Hippocampal formation (tissue), 2 donors: ENCODE measurements around the gene STYXL1.
"Not testable (repeated sequence)": the region's sequence is repeated elsewhere in the genome, so short reads cannot be mapped to it uniquely, and the experiment has no call there.

Experiments used
- DNase-seq, 2 donors: peaks; one replicate each; lab custom pipeline; 2025; lab: John Stamatoyannopoulos, UW

The STYXL1 gene

GRCh38 chr7:76029682-76030081, 18.1 kb downstream of the STYXL1 start:
- not testable (repeated sequence) for DNase-seq

GRCh38 chr7:76023002-76023401, 24.8 kb downstream of the STYXL1 start:
- DNase-seq = peak in 1 of 2 donors; percentile 3

GRCh38 chr7:76022026-76022780, 25.6 kb downstream of the STYXL1 start:
- DNase-seq = no peak

DNA sequence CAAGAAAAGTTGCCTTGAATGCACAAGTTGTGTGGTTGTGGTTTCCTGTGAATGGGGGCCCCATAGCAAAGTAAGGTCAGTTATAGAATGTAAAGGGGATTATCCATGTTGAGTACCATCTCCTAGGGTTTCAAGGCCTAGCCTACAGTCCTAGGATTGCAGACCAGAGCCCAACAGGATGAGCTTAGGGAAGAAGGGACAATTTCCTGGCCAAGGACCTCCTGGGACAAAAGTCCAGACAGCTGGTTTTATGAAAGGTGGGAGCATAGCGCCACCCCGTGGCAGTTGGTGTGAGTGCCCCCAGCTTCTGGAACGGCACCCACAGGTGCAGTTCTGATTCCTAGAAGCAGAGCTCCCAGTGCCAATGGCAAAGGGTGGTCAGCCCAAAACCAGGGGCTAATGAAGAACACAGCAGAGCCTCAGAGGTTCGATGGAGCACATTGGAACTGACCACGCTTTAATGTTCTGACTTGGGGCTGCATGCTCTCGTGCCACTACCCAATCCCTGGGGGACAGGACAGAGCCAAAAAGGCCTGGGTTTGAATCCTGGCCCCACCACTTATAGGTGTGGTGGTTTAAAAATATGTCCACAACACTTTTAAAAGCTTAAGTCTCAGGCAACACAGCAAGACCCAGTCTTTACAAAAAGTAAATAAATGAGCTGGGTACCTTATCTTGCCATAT, 27.6 kb downstream of the STYXL1 start:
- peak; percentile 12 to 38 for DNase-seq

DNA sequence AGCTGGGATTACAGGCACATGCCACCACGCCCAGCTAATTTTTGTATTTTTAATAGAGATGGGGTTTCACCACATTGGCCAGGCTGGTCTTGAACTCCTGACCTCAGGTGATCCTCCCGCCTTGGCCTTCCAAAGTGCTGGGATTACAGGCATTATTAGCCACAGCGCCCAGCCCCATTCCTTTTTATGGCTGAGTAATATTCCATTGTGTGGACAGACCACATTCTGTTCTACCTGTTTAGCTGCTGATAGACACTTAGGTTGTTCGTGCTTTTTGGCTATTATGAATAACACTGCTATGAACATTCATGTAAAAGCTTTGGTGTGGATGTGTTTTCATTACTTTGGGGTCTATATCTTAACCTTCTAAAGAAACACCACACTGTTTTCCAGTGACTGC, 29.3 kb downstream of the STYXL1 start:
- not testable (repeated sequence) for DNase-seq

- no peak for DNase-seq
These were observed 31.4 kb downstream of the STYXL1 start for GRCh38 chr7:76016191-76016947.

- no peak for DNase-seq
These were observed 36.3 kb downstream of the STYXL1 start for GRCh38 chr7:76011442-76011861.

GRCh38 chr7:76009672-76010600, 37.9 kb downstream of the STYXL1 start:
- no peak for DNase-seq

DNA sequence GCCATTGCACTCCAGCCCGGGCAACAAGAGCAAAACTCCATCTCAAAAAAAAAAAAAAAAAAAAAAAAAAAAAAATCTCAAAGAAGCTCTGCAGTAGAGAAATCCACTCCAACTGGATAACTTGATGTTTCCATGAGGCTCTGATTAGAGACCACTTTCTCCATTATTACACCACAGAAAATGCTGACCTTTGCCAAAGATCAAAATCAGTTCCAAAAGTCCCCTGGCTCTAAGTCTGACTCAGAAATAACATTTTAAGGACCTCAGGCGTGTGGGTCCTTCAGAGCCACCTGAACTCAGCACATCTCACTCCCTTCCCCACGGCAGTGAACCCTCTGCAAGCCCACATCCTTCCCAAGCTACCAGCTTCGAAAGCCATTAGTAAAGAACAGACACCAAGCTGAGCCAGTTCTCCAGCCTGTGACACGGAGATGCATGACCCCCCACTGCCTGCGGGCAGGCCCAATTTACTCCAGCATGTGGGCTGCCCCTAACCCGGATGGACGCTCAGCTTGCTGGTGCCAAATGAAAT, 39.6 kb downstream of the STYXL1 start:
- DNase-seq = no peak

DNA sequence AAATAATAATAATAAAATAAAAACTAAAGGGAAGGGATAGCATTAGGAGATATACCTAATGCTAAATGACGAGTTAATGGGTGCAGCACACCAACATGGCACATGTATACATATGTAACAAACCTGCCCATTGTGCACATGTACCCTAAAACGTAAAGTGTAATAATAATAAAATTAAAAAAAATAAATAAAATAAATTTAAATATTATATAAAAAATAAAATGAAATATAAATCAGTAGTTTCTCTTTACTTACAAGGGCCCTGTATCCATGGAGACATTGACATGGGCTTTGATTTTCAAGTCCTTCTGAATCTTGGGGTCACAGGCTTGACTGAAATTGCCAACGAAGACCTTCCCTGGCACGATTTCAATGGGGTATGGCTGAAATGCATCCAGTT, 42.8 kb downstream of the STYXL1 start:
- DNase-seq = not testable (repeated sequence)

DNA sequence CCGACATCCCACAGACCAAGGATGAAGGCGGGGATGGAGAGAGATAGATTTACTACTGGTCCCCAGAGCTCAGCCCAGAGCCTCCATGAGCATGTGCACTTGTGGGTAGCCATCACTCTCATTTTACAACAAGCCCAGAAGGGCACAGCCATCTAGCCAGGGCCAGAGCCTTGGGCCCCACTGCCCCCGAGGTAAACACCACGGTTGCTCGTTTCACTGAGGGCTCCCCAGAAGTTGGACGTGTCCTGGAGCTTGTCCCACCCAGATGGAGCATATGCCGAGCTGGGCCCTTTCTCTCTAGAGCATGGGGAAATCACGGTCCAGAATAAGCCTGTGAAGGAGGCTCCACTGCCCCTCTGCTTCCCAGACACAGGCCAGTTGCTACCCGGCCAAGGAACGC, 44.4 kb downstream of the STYXL1 start:
- no peak for DNase-seq

GRCh38 chr7:76002822-76003221, 45.0 kb downstream of the STYXL1 start:
- DNase-seq = no peak

DNA sequence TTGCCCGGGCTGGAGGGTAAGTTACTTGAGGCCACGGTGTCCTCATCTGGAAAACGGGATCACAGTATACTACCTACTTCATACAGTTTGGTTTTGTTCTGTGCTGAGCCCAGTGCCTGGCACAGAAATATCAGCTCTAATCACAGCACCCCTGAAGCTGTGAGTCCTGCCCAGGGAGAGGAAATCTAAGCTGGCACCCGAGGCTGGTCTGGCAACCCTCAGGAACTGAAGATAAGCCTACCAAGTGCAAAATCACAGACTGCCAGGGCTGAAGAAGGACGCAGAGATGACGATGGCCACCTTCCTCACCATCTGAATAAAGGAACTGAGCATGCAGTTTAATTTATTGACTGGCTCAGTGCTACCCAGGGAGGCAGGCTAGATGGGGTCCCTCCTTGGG, 45.7 kb downstream of the STYXL1 start:
- DNase-seq = no peak

DNA sequence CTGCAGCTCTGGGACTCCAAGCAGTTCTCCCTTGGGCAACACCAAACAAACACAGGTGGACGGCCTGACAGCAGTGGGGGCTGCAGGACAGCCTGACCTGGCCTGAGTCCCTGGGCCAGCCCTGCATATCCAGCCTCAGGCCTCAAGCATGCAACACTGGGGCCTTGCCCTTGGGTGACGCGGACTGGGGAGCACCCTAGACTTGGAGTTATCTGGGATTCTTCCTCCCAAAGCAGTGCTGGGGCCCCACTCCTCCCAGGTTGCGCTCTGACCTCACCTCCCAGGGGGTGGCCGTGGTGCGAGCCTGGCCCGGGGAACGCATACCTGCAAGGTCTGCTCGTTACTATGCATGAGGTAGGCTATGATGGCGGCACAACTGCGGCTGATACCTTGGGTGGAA, 47.2 kb downstream of the STYXL1 start:
- DNase-seq = no peak

DNA sequence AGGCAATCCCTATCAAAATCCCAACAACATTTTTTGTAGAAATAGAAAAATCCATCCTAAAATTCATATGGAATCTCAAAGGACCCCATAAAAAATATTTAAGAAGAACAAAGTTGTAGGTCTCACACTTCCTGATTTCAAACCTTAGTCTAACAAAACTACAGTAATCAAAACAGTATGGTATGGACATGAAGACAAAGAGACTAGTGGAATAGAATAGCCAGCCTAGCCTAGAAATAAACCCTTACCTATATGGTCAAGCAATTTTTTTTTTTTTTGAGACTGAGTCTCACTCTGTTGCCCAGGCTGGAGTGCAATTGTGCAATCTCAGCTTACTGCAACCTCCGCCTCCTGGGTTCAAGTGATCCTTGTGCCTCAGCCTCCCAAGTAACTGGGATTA, 49.8 kb downstream of the STYXL1 start:
- no peak for DNase-seq

DNA sequence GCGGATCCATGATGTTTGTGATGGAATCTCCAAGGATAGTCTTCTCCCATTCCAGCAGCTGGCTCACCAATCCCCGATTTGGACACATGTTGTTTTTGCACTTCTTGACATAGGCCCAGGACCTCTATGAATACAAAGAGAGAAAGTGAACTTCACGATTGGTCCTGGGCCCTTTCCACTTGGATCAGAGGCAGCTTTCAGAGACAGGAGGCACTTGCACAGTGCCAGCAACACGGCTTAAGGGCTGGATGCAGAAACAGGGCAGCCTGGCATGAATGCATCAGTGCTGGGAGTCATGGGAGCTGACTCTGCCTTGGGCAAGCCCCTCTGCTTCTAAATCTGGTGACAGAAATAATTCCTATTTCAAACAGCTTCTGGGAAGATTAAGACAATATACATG, 51.3 kb downstream of the STYXL1 start:
- DNase-seq = no peak

- no peak for DNase-seq
These were observed 51.8 kb downstream of the STYXL1 start for GRCh38 chr7:75995996-75996395.

DNA sequence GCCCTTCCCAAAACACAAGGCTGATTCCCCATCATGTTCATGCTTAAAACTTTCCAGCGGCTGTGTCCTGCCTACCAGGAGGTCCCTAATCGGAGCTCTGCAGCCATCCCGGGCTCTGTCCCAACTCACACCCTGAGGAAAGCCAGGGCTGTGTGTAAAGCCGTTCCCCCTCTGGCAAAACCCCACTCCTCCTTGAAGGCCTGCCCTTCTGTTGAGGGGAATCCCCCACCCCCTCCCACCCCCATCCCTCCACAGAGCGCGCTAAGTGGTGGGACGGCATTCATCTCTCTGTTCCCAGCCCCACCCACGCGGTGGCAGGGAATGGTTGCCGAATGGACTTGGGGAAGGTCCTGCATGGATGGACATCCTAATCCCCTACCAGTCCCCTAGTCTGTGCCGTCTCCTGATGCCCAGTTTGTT, 52.7 kb downstream of the STYXL1 start:
- no peak for DNase-seq

DNA sequence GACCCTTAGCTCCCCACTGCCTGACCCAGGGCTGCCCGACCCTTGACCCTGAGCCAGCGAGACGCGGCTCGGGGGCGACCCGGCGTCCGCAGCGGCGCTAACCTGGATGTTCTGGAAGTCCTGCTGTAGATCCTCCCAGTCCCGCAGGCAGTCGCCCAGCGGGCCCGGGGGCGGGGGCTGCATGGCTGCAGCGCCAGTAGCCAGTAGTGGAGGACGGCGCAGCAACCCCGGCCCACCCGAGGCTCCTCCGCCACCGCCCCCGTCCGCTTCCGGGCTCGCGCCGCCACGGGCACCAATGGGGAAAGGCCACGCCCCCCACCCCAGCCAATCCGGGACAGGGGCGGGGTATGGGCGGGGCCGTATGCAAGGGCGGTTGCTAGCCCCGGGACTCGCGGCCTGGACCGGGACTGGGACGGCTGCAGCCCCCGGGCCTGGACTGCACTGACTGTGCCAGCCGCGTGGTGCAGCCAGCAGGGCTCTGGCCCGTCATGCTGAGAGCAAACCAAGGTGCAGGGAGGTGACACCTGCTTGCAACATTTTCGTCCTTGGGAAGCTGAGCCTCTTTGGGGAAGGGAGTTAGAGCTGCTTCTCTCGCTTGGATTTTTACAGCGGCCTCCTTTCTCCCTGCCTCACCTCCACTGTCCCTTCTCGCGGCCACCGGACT, 53.3 kb downstream of the STYXL1 start, which contains the start of gene TMEM120A:
Gene TMEM120A (minus strand): TSS at position 208 of the 664 bp plus-strand sequence. CDS start 25 bp downstream, at position 183.
- peak; percentile 84 to 93 for DNase-seq

GRCh38 chr7:75993689-75994387, 54.0 kb downstream of the STYXL1 start:
- DNase-seq = peak in 1 of 2 donors; percentile 64
